Suprapubic skin (tissue), 4 donors: ENCODE data around the gene GPANK1. TPM values are rescaled to one million over a fixed set of nuclear protein-coding genes. Genes with fewer than 3 reads are reported as not detected.
A peak's percentile ranks its signal among the peaks of the same experiment; 100 is the strongest.

Source experiments
- DNase-seq, 2 donors: peaks; one replicate each; pipeline ENCODE4 v3.0.0-alpha.2; 2019; ENCODE audit warnings: low spot score in 2 of 2
- H3K27ac ChIP-seq: fragments of 200-600 bp; sonication (generic); one replicate; pipeline ENCODE4 v1.5.1; 2019
- H3K27me3 ChIP-seq: fragments of 200-600 bp; sonication (generic); one replicate; pipeline ENCODE4 v1.5.1; 2019
- H3K36me3 ChIP-seq: fragments of 200-600 bp; sonication (generic); one replicate; pipeline ENCODE4 v1.5.1; 2019
- H3K4me1 ChIP-seq: fragments of 200-600 bp; sonication (generic); one replicate; pipeline ENCODE4 v1.5.1; 2019
- H3K4me3 ChIP-seq: fragments of 200-600 bp; sonication (generic); one replicate; pipeline ENCODE4 v1.5.1; 2019; ENCODE audit warnings: mild to moderate bottlenecking
- H3K9me3 ChIP-seq: fragments of 200-600 bp; sonication (generic); one replicate; pipeline ENCODE4 v1.5.1; 2019
- CTCF ChIP-seq, 2 donors: fragments of 200-600 bp in 1 of 2; fragments of 450-650 bp in 1 of 2; sonication (generic) in 1 of 2; IDR thresholded peaks; one replicate each; pipeline ENCODE4 v1.5.1; 2016 to 2019; ENCODE audit warnings: antibody characterized with exemption in 2 of 2, mild to moderate bottlenecking in 1 of 2, moderate library complexity in 1 of 2
- EP300 ChIP-seq: sonication (generic); formaldehyde crosslinking; IDR thresholded peaks from one replicate; pipeline ENCODE4 v1.6.1; 2017; ENCODE audit warnings: antibody characterized with exemption
- POLR2A ChIP-seq, 2 donors: fragments of 450-650 bp; IDR thresholded peaks; one replicate each; pipeline ENCODE4 v1.6.1; 2017; ENCODE audit warnings: antibody characterized with exemption in 2 of 2, mild to moderate bottlenecking in 2 of 2, moderate library complexity in 2 of 2
- POLR2AphosphoS5 ChIP-seq, 3 donors: sonication (generic); formaldehyde crosslinking; IDR thresholded peaks; one replicate each; pipeline ENCODE4 v1.6.1; 2017; ENCODE audit warnings: antibody characterized with exemption in 3 of 3
- WGBS: methylation state at CpG from one replicate; pipeline ENCODE4 v1.1.5; 2018; 5-methylcytosine and 5-hydroxymethylcytosine counted together
- total RNA-seq, 4 donors: library from RNA; depleted of rRNA; stranded (reverse); fragments of >200 nt; gene quantifications; one replicate each; pipeline ENCODE4 v1.1.0, GENCODE V29; 2016

Gene GPANK1
- total RNA-seq, 4 donors from 2014 or later, result 15.0 to 22.6 (median 20.1) TPM

GRCh38 chr6:31702819-31703716 lies 38.3 kb upstream of the GPANK1 start, which contains the start of gene ABHD16A:
TSS of gene ABHD16A (minus strand) at chr6:31703324. CDS start at chr6:31703281, 43 bp downstream.
- Histone ChIP-seq H3K27me3 (no peaks in the 10 kb centered on the region), H3K9me3 (no peaks in the 10 kb centered on the region), H3K36me3 (peaks cover 11% of the 10 kb centered on the region), H3K4me1 (peaks cover 20% of the 10 kb centered on the region), H3K4me3 (peak within 1 kb of the TSS; percentile 69), H3K27ac (peak within 1 kb of the TSS; percentile 96)
- peak in 2 of 3 donors; percentile 91 to 94 for TF ChIP-seq POLR2AphosphoS5 (IDR thresholded peaks at IDR 0.05)
- TF ChIP-seq POLR2A (IDR thresholded peaks at IDR 0.05), result peak; percentile 88 to 97
- no peak for TF ChIP-seq EP300
- WGBS, result under 1% methylated on average over 54 of the region's 54 CpGs
- DNase-seq, result peak; percentile 99 to 100

- H3K36me3 ChIP-seq, result peaks cover 15% of the 10 kb centered on the region
- H3K27me3 ChIP-seq, result no peaks in the 10 kb centered on the region
- H3K4me1 ChIP-seq, result peaks cover 20% of the 10 kb centered on the region
- peak overlapping the region; percentile 96 for H3K27ac ChIP-seq
- DNase-seq, result no peak
- H3K4me3 ChIP-seq, result peak overlapping the region; percentile 69
- no peaks in the 10 kb centered on the region for H3K9me3 ChIP-seq
- no peak for TF ChIP-seq POLR2A (IDR thresholded peaks at IDR 0.05)
- TF ChIP-seq CTCF (IDR thresholded peaks at IDR 0.05), result no peak
- TF ChIP-seq POLR2AphosphoS5 (IDR thresholded peaks at IDR 0.05), result no peak
- no peak for TF ChIP-seq EP300
- WGBS, result under 1% methylated on average over 10 of the region's 10 CpGs
Observed at GRCh38 chr6:31702405-31702818, 37.6 kb upstream of the GPANK1 start.

GRCh38 chr6:31701666-31702404 lies 37.0 kb upstream of the GPANK1 start:
- no peak for DNase-seq
- no peaks in the 10 kb centered on the region for H3K9me3 ChIP-seq
- TF ChIP-seq POLR2A (IDR thresholded peaks at IDR 0.05), result no peak
- no peak for TF ChIP-seq CTCF (IDR thresholded peaks at IDR 0.05)
- TF ChIP-seq POLR2AphosphoS5 (IDR thresholded peaks at IDR 0.05), result no peak
- TF ChIP-seq EP300, result no peak
- peak overlapping the region; percentile 69 for H3K4me3 ChIP-seq
- no peaks in the 10 kb centered on the region for H3K27me3 ChIP-seq
- H3K27ac ChIP-seq, result peak overlapping the region; percentile 96
- WGBS, result 21% methylated on average over 7 of the region's 7 CpGs
- peaks cover 20% of the 10 kb centered on the region for H3K36me3 ChIP-seq
- peaks cover 20% of the 10 kb centered on the region for H3K4me1 ChIP-seq

DNA sequence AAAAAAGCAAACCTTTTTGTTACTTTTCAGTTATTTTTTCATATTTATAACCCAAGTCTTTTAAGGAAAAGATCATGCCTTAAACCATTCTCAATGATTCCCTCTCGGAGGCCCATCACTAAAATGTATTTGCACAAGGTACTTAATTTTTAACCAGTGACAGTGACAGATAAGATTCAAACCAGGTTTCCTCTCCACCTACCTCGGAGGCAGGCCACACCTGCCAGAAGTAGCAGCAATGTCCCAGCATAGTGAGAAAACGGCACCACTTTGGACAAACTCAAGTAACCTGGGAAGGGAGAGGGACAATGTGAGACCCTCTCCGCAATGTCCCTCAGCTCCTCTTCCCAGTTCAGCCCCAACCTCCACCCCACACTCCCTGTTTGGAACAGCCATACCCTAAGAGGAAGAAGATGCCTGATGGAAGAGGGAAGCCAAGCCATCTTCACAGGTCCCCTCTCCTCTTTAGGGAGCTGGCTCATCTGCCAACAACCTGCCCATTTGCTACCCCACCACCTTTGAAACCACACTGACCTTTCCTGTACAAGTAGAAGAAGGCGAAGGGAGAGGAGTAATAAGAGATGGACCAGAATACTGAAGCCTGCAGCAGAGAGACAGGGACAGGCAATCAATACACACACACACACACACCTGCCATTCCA lies 36.1 kb upstream of the GPANK1 start:
- Histone ChIP-seq H3K36me3 (peaks cover 30% of the 10 kb centered on the region), H3K4me1 (peaks cover 20% of the 10 kb centered on the region), H3K27ac (no peak overlapping the region), H3K27me3 (no peaks in the 10 kb centered on the region), H3K4me3 (peak overlapping the region; percentile 69), H3K9me3 (no peaks in the 10 kb centered on the region)
- WGBS, result 86% methylated on average over 5 of the region's 5 CpGs
- TF ChIP-seq EP300, result no peak
- DNase-seq, result no peak

- no peak overlapping the region for H3K27ac ChIP-seq
- H3K4me1 ChIP-seq, result peaks cover 15% of the 10 kb centered on the region
- H3K9me3 ChIP-seq, result no peaks in the 10 kb centered on the region
- TF ChIP-seq POLR2A (IDR thresholded peaks at IDR 0.05), result no peak
- TF ChIP-seq CTCF (IDR thresholded peaks at IDR 0.05), result no peak
- TF ChIP-seq EP300, result no peak
- no peak for TF ChIP-seq POLR2AphosphoS5 (IDR thresholded peaks at IDR 0.05)
- no peak for DNase-seq
- no peaks in the 10 kb centered on the region for H3K27me3 ChIP-seq
- peaks cover 62% of the 10 kb centered on the region for H3K36me3 ChIP-seq
- 28% methylated on average over 3 of the region's 3 CpGs for WGBS
- no peak overlapping the region for H3K4me3 ChIP-seq
Observed at GRCh38 chr6:31697555-31697954, 32.8 kb upstream of the GPANK1 start.
